ENCODE measurements around the gene DDX51.

The DDX51 gene, protein sequence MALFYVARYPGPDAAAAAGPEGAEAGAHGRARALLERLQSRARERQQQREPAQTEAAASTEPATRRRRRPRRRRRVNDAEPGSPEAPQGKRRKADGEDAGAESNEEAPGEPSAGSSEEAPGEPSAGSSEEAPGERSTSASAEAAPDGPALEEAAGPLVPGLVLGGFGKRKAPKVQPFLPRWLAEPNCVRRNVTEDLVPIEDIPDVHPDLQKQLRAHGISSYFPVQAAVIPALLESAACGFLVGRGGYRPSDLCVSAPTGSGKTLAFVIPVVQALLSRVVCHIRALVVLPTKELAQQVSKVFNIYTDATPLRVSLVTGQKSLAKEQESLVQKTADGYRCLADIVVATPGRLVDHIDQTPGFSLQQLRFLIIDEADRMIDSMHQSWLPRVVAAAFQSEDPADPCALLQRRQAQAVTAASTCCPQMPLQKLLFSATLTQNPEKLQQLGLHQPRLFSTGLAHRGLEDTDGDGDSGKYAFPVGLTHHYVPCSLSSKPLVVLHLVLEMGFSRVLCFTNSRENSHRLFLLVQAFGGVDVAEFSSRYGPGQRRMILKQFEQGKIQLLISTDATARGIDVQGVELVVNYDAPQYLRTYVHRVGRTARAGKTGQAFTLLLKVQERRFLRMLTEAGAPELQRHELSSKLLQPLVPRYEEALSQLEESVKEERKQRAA

GRCh38 chr12:132144115-132144809 lies at the start of gene DDX51, which contains the start of gene NOC4L:
TSS of gene DDX51 (minus strand) at chr12:132144319. CDS start at chr12:132144296, 23 bp downstream.
TSS of gene NOC4L (plus strand) at chr12:132144457. CDS start at chr12:132144489, 32 bp downstream.
- Histone ChIP-seq H3K9ac (ENCODE audit: low read length) (peak within 1 kb of the TSS; percentile 91), H3K4me1 (ENCODE audit: control insufficient read depth, insufficient read depth, low read length) (peaks cover 7% of the 10 kb centered on the region; the same call in 1 of the 2 replicates), H3K27ac (ENCODE audit: low read depth, low read length) (peak within 1 kb of the TSS; percentile 86; the same call in 1 of the 2 replicates), H3K36me3 (ENCODE audit: control insufficient read depth, insufficient read depth, low read length) (peaks cover 56% of the 10 kb centered on the region), H3K9me3 (ENCODE audit: control insufficient read depth, insufficient read depth, low read depth, low read length) (no peaks in the 10 kb centered on the region), H3K27me3 (ENCODE audit: control insufficient read depth, insufficient read depth, low read length) (no peaks in the 10 kb centered on the region), H3K4me3 (ENCODE audit: low read depth, low read length) (peak within 1 kb of the TSS; percentile 99)

- H3K9ac ChIP-seq (ENCODE audit: low read length), result no peak overlapping the region
- peaks cover 96% of the 10 kb centered on the region for H3K27me3 ChIP-seq (ENCODE audit: control insufficient read depth, insufficient read depth, low read length)
- no peaks in the 10 kb centered on the region for H3K36me3 ChIP-seq (ENCODE audit: control insufficient read depth, insufficient read depth, low read length)
- H3K4me3 ChIP-seq (ENCODE audit: low read depth, low read length), result no peak overlapping the region
- H3K9me3 ChIP-seq (ENCODE audit: control insufficient read depth, insufficient read depth, low read depth, low read length), result peaks cover 17% of the 10 kb centered on the region
- peaks cover 9% of the 10 kb centered on the region; the same call in 1 of the 2 replicates for H3K4me1 ChIP-seq (ENCODE audit: control insufficient read depth, insufficient read depth, low read length)
- H3K27ac ChIP-seq (ENCODE audit: low read depth, low read length), result no peak overlapping the region
Observed at GRCh38 chr12:132191715-132192553, 47.8 kb upstream of the DDX51 start.

- H3K36me3 ChIP-seq (ENCODE audit: control insufficient read depth, insufficient read depth, low read length), result no peaks in the 10 kb centered on the region
- H3K27ac ChIP-seq (ENCODE audit: low read depth, low read length), result no peak overlapping the region
- no peak overlapping the region for H3K9ac ChIP-seq (ENCODE audit: low read length)
- H3K4me3 ChIP-seq (ENCODE audit: low read depth, low read length), result no peak overlapping the region
- H3K9me3 ChIP-seq (ENCODE audit: control insufficient read depth, insufficient read depth, low read depth, low read length), result peaks cover 17% of the 10 kb centered on the region
- peaks cover 98% of the 10 kb centered on the region for H3K27me3 ChIP-seq (ENCODE audit: control insufficient read depth, insufficient read depth, low read length)
- H3K4me1 ChIP-seq (ENCODE audit: control insufficient read depth, insufficient read depth, low read length), result peaks cover 9% of the 10 kb centered on the region; the same call in 1 of the 2 replicates
Observed at GRCh38 chr12:132190834-132191500, 46.8 kb upstream of the DDX51 start.

- Histone ChIP-seq H3K9ac (ENCODE audit: low read length) (no peak overlapping the region), H3K9me3 (ENCODE audit: control insufficient read depth, insufficient read depth, low read depth, low read length) (peaks cover 17% of the 10 kb centered on the region), H3K27me3 (ENCODE audit: control insufficient read depth, insufficient read depth, low read length) (peaks cover 99% of the 10 kb centered on the region), H3K27ac (ENCODE audit: low read depth, low read length) (no peak overlapping the region), H3K4me3 (ENCODE audit: low read depth, low read length) (peak overlapping the region; percentile 68), H3K36me3 (ENCODE audit: control insufficient read depth, insufficient read depth, low read length) (no peaks in the 10 kb centered on the region), H3K4me1 (ENCODE audit: control insufficient read depth, insufficient read depth, low read length) (peaks cover 9% of the 10 kb centered on the region; the same call in 1 of the 2 replicates)
Observed at GRCh38 chr12:132190012-132190755, 46.1 kb upstream of the DDX51 start.

DNA sequence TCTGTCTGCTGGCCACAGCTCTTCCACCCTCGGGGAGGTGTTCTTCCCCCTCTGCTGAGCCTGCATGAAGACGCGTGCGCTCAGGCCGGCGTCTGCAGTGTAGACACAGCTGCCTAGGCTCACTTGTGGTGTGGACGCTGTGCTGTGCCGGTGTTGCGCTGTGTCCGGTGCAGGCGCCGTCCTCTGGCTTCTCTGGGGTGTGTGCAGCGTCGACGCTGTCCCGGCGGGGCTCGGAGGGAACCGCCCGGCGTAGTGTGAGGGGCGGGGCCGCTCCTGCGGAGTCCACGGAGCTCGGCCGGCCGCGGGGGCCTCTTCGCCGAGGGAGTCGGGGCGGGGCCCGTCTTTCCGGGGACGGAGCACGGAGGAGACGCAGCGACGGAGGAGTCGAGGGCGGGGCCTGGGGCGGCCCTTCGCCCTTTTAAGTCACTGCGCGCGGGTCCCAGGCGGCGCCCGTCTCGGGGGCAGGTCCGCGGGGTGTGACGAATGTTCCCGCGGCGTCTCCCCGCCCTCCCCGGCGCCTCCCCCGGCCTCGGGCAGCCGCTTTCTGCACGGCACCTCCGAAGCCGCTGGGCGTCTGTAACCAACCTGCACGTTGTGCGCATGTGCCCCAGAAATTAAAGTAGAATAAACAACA lies 45.4 kb upstream of the DDX51 start:
- Histone ChIP-seq H3K9me3 (ENCODE audit: control insufficient read depth, insufficient read depth, low read depth, low read length) (peaks cover 17% of the 10 kb centered on the region), H3K27ac (ENCODE audit: low read depth, low read length) (no peak overlapping the region), H3K4me1 (ENCODE audit: control insufficient read depth, insufficient read depth, low read length) (peaks cover 9% of the 10 kb centered on the region; the same call in 1 of the 2 replicates), H3K36me3 (ENCODE audit: control insufficient read depth, insufficient read depth, low read length) (no peaks in the 10 kb centered on the region), H3K9ac (ENCODE audit: low read length) (peak overlapping the region; percentile 38), H3K27me3 (ENCODE audit: control insufficient read depth, insufficient read depth, low read length) (peaks cover 99% of the 10 kb centered on the region), H3K4me3 (ENCODE audit: low read depth, low read length) (peak overlapping the region; percentile 68)

- H3K27me3 ChIP-seq (ENCODE audit: control insufficient read depth, insufficient read depth, low read length), result peaks cover 100% of the 10 kb centered on the region
- peaks cover 12% of the 10 kb centered on the region for H3K9me3 ChIP-seq (ENCODE audit: control insufficient read depth, insufficient read depth, low read depth, low read length)
- no peaks in the 10 kb centered on the region for H3K36me3 ChIP-seq (ENCODE audit: control insufficient read depth, insufficient read depth, low read length)
- peak overlapping the region; percentile 68 for H3K4me3 ChIP-seq (ENCODE audit: low read depth, low read length)
- H3K27ac ChIP-seq (ENCODE audit: low read depth, low read length), result no peak overlapping the region
- peaks cover 9% of the 10 kb centered on the region; the same call in 1 of the 2 replicates for H3K4me1 ChIP-seq (ENCODE audit: control insufficient read depth, insufficient read depth, low read length)
- H3K9ac ChIP-seq (ENCODE audit: low read length), result peak overlapping the region; percentile 38
Observed at GRCh38 chr12:132188916-132189325, 44.8 kb upstream of the DDX51 start.

DNA sequence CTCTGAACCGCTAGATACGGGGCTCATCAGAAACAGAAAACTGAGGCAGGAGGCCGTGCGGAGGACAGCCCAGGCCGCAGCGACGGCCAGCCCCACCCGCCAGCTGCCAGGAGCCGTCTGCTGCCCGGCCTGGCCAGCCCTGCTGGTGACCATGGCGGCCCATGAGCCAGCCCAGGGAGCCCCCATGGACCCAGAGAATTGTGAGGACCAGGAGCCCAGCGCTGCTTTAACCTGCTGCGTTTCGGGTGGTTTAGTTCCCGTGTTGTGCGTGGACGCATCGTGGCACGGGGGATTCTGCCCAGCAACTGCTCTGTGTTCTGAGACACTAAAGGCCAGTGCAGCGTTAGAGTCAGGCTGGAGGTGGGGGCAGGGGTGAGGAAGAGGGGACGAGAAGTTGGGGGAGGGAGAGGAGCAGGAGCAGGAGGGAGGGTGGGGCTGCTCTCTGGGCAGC lies 44.4 kb upstream of the DDX51 start:
- H3K27me3 ChIP-seq (ENCODE audit: control insufficient read depth, insufficient read depth, low read length), result peaks cover 100% of the 10 kb centered on the region
- H3K4me3 ChIP-seq (ENCODE audit: low read depth, low read length), result peak overlapping the region; percentile 68; the same call in 1 of the 2 replicates
- peaks cover 8% of the 10 kb centered on the region for H3K9me3 ChIP-seq (ENCODE audit: control insufficient read depth, insufficient read depth, low read depth, low read length)
- no peaks in the 10 kb centered on the region for H3K36me3 ChIP-seq (ENCODE audit: control insufficient read depth, insufficient read depth, low read length)
- H3K9ac ChIP-seq (ENCODE audit: low read length), result no peak overlapping the region
- H3K27ac ChIP-seq (ENCODE audit: low read depth, low read length), result no peak overlapping the region
- H3K4me1 ChIP-seq (ENCODE audit: control insufficient read depth, insufficient read depth, low read length), result peaks cover 9% of the 10 kb centered on the region; the same call in 1 of the 2 replicates

- peaks cover 100% of the 10 kb centered on the region for H3K27me3 ChIP-seq (ENCODE audit: control insufficient read depth, insufficient read depth, low read length)
- no peak overlapping the region for H3K4me3 ChIP-seq (ENCODE audit: low read depth, low read length)
- peaks cover 2% of the 10 kb centered on the region; the same call in 1 of the 2 replicates for H3K9me3 ChIP-seq (ENCODE audit: control insufficient read depth, insufficient read depth, low read depth, low read length)
- peaks cover 9% of the 10 kb centered on the region; the same call in 1 of the 2 replicates for H3K4me1 ChIP-seq (ENCODE audit: control insufficient read depth, insufficient read depth, low read length)
- no peaks in the 10 kb centered on the region for H3K36me3 ChIP-seq (ENCODE audit: control insufficient read depth, insufficient read depth, low read length)
- no peak overlapping the region for H3K9ac ChIP-seq (ENCODE audit: low read length)
- no peak overlapping the region for H3K27ac ChIP-seq (ENCODE audit: low read depth, low read length)
Observed at GRCh38 chr12:132187646-132188450, 43.7 kb upstream of the DDX51 start.

All from HUES6 (cell line).